Stimulated activated CD4-positive, alpha-beta T cell treated with anti-CD3 and anti-CD28 coated beads, Interleukin-2, amount 100 ng/mL, for 24 hours (primary cell): Measurements from ENCODE around the gene RNF166.

Experiments used
- DNase-seq, 2 donors: peaks; one replicate each; pipeline ENCODE4 v3.0.0-alpha.2; 2020

Gene RNF166

DNA sequence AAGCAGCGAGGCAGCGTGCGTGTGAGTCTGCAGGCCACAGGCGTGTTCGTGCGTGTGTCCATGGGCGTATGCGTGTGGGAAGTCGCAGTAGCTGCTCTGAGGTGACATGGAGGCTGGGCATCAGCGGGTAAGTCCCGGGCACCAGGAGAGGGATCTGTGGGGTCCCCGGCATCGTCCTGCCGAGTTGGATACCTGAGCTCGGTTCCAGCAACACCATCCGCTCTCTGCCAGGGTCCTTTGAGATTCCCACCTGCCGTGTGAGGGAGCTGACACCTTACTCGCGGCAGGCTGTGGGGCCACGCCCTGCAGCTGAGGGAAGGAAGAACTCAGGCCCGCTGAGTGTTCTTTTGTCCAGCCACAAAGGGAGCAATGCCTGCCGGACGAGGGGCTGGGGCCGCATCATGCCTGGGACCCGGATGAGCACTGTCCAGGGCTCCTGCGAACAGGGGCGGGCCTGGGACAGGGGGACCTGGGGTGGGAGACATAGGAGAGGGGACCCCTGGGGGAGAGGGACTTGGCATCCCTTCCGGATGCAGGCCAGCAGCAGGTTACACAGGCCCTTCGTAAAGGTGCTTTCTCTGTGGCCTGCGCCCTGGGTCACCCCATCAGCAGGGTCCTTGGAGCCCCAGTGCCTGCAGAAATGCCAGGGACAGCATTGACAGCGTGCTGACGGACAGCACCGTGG is 14.9 kb downstream of the RNF166 start:
- DNase-seq = no peak

DNA sequence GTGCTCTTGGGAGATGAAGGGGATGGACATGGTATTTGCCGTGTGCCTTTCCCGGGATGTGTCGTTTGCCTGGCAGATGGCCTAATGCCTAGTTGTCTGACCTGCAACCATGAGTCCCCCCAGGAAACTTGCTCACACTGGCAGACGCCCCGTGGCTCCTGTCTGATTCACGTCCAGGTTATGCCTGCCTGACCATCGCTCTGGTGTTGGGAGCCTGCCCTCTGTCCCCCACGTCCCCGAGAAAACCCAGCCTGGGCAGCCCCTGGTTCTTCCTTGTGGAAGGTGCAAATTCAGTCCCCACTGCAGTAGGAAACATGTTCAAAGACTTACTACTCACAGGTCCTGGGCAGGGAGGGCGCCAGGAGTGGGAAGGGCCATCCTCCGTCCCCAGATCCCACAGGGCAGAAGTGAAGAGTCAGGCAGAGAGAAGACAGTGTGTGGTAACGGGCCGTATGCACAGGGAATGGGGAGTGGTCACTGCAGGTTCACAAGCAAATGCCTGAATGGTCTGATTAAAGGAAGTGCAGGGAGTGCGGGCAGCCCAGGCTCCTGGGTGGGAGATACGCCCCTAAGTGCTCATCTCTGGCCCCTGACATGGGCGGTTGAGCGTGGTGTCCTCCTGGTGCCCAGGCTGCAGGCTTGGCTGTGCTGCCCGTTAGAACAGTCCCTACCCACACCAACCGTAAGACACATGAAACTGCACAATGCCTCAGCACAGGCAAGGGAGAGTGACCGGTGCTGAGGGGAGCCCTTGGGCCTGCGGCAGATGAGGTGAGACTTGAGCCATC is 15.7 kb downstream of the RNF166 start:
- DNase-seq = no peak

DNA sequence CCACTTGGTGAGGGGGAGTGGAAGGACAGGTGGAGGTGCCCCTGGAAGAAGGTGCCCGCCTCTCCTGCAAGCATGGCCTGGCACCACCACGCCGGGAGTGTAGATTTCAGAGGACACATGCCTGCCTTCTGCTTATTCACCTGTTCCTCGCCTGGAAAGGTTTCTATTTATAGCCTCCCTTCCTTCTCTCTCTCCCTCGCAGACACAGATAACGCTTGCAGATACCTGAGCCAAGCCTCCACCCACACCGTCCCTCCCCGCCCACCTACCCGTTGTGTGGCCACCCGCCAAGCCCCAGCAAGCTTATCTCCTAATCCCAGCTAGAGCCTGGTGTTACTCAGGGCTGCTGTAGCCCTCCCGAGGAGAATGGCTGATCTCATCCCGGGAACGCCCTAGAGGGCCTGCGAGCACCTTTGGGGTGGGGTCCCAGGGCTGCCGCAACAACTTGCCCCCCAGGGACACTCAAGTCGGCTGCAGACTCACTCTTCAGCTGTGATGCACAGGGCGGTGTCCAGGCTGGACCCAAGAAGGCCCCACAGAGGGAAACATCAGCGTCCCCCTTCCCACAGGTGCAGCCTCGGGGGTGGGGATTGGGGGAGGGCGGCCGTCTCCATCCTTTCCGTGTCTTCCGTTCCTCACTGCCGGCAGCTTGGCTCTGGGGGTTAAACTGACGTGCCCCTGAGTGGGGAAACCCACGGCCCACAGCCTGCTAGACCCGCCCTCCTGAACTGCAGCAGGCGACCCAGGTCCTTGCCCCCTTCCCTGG is 18.0 kb downstream of the RNF166 start:
- DNase-seq = no peak

DNA sequence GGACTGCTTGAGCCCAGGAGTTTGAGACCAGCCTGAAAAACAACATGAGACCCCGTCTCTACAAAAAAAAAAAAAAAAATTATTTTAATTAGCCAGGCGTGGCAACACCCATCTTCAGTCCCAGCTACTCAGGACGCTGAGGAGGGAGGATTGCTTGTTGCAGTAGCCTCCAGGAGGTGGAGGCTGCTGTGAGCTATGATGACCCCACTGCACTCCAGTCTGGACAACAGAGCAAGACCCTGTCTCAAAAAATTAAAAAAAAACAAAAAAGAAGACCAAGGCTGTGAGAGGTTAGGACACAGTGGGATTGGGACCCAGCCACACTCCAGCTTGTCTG is 18.6 kb downstream of the RNF166 start:
- DNase-seq = no peak

DNA sequence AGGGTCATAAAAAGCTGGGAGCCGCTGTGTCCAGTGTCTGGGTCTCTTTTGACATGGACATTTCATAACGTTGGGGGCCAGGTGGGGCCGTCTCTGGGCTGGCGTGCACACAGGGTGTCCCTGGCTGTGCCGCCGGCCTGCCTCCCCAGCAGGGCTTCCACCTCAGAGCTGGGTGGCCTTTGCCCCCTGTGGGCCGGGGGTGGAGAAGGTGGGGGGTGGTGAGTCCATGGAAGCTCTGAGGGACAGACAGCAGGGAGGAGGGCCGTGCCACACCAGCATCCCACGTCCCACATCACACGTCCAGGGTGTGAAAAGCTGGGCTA is 19.0 kb downstream of the RNF166 start:
- no peak for DNase-seq

DNA sequence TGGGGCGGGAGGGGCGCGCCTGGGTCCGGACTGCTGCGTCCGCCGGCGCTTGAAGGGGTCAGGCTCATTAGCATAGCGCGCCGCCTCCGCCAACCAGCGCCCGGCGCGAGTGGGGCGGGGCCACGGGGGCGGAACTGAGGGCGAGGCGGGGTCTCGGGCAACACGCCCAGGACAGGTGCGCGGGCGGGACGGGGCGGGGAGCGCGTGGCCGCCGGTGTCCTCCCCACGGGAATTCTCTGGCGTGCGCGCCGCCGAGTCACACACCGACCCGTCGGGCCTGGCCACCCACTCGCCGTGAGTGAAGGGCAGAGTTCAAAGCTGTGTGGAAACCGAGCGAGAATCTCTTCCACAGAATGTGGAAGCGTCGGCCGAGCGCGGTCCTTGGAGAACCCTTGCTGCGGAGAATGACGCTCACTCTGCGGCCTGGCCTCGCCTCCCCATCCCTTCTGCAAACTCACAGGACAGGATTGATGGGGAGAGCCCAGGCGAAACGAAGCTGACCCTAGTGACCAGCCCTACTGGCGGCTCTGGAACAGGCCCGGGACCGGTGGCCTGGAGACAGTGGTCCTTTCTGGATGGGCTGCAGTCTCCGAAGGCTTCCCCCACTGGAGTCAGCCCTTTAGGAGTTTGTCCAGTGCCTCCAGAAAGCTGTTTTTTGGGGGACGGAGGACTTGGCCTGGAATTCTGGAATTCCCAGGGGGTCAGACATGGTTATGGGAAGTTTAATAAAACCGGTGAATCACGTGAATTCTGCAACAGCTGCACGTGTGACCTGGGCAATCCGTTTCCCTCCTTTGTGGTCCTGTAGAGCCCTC is 19.6 kb downstream of the RNF166 start, which contains the start of gene SNAI3:
TSS of gene SNAI3 (minus strand) at position 69 of the 815 bp plus-strand sequence. CDS start 101 bp downstream, outside the sequence.
- DNase-seq = peak; percentile 87 to 91

DNA sequence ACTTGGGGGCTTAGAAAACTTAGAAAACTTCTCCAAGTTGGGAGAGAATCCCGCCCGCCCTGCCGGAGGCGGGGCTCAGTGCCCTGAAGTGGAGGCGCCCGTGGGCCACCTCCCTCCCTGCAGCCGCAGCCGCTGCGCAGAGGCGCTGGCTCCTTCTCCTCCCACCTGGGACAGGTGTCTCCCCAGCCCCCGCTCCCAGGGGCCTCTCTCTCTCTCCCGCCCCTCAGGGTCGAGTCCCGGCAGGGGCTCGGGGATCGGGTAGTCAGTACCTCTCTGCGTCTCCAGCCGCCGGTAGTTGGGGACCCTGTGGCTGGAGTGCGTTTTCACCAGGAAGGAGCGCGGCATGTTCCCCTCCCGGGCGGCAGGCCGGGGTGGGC is 20.2 kb downstream of the RNF166 start:
- DNase-seq = peak; percentile 49 to 50

DNA sequence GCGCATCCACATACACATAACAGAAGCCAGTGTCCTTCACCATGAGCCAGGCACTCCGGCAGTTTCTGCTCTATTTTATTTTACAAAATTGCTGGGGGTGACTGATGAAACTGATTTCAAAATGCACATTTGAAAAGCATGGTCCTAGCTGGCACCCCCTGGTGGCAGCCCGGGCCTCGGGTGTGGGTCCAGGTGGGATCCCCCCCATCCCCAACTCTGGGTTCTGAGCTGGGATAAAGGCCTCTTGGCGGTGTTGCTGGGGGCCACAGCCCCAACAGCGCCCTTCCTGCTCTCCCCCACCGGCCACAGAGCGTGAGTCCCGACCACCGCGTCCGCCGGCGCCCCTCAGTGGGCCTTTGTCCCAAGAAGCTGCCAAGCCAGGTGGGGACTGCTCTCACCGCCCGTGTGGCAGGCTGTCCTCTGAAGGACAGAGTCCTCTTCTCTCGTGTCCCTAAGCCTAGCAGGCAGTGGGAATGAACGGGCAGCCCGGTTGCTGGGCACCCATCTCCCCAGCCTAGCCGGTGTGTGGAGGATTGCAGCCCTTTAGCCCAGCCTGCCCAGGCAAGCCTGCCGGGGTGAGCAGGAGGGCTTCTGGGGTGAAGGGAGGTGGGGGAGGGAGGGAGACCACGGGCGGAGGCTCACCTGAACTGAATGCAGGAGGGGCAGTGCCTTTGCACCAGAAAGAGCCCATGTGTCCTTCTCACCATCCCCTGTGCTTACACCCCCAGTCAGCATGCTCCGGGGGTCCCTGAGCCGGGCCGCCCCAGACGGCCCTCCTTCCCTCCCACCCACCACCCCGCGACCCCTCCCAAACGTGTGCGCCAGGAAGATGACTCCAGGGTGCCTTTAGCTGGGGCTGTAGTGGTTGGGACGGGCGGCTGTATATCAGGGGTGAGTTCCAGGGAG is 20.8 kb downstream of the RNF166 start:
- peak; percentile 74 to 78 for DNase-seq

DNA sequence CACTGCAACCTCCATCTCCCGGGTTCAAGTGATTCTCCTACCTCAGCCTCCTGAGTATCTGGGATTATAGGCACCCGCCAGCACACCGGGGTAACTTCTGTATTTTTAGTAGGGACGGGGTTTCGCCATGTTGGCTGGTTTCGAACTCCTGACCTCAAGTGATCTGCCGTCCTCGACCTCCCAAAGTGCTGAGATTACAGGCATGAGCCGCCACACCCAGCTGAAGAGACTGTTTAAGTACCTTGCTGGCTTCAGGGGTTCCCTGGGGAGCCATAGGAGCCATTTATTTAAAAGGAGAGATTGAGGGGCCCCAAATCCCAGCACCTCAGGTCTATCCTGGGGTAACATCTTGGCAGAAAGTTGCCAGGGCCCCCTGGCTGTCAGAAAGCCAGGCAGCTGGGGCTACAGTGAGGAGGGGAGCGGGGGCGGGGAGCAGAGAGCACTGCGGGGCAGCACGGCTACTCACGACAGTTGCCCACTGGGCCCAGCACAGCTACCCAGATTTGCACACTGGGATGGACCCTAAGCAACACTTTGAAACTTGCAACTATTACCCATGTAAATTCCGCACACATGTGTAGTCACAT is 21.5 kb downstream of the RNF166 start:
- DNase-seq = no peak

DNA sequence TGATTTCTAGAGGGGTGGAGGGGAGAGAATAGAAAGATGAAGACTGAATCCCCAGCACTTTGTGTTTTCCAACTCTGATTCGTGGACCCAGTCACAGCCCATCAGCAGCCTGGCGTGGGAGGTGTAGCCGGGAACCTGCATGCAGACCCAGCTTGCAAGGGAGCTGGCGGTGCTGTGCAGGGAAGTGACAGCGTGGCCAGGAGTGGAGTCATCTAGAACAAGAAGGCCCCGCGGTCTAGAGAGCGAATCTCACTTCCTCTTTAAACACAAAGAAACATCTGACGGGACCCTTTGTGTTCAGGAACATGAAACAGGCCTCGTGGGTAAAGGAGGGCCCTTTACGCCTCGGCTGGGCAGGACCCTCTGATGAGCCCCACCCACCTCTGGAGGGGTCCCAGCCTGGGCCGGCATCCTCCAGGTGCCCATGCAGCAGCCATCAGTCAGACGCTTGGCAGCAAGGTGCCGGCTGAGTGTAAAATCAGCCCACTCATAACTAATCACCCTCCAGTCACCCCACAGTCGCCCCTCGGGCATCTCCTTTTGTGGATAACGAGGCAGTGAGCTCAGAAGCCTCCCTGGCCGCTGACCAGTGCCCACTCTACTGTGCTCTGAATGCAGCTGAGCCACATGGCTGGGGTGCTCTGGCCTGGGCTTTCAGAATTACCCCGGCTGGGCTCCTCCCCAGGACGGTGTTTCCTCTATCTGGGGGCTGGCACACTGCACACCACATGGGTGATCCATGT is 24.3 kb downstream of the RNF166 start:
- DNase-seq = peak; percentile 72 to 75

DNA sequence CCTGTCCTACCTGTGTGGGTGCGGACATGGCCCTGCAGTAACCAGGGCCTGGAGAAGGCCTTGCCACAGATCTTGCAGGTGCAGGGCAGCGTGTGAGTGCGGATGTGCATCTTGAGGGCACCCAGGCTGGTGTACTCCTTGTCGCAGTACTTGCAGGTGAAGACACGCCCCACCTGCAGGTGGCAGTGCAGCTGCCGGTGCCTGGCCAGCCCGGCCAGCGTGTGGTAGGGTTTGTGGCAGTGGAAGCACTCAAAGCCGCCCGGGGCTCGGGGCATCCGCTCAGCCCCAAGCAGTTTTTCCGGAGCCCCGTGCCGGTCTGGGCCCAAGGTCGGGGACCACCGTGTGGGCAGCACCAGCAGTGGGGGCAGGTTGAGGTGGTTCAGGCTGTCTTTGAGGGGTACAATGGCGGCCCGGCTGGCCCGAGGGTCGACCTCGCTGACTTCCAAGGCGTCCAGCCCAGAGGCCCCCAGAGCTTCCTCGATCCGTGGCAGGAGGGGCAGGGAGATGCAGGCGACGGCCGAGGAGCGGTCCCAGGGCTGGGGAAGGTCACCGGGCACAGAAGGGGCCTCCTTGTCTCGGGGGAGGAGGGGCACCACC is 25.0 kb downstream of the RNF166 start:
- peak; percentile 57 to 66 for DNase-seq

DNA sequence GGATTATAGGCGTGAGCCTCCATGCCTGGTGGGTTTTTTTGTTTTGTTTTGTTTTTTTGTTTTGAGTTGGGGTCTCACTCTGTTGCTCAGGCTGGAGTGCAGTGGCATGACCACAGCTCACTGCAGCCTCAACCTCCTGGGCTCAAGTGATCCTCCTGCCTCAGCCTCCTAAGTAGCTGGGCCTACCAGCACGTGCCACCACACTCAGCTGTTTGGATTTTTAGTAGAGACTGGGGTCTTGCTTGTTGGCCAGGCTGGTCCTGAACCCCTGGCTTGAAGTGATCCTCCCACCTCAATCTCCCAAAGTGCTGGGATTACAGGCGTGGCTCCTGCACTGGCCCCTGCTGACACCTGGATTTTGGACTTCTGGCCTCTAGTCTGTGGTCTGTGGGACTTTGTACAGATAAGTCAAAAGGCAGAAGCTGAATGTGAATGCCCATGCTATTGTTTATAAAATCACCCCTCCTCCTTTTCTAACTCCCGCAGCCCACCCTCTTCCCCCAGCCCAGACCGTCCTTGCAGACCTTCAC is 25.6 kb downstream of the RNF166 start:
- no peak for DNase-seq

DNA sequence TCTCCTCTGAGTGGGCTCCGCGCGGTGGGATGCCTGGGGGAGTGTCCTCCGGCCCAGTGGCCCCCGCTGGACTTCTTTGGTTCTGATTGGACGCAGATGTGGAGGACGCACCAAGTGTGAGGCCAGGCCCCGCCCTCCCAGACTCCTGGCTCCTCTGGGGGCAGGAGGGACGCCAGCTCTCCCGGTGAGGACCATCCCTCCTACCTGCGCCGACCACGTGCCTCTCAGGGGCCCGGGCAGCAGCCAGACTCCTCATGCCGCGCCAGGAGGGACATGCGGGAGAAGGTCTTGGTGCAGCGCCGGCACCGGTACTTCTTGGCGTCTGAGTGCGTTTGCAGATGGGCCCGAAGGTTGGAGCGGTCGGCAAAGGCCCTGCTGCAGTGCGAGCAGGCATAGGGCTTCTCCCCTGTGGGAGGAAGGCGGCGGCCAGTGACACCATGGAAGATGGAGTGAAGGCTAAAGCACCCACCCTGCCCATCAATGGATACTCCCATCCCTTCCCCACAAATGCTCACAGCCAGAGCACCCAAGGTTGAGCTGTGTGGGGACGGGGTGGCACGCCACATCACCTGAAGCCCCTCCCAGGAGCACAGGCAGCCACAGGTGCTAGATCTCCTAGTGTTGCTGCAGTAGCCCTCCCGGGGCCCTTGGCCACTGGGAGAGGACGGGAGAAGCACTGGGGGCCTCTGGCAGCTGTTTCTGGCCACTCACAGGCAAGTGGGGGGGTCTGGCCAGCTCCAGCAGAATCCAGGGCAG is 27.8 kb downstream of the RNF166 start:
- DNase-seq = no peak

DNA sequence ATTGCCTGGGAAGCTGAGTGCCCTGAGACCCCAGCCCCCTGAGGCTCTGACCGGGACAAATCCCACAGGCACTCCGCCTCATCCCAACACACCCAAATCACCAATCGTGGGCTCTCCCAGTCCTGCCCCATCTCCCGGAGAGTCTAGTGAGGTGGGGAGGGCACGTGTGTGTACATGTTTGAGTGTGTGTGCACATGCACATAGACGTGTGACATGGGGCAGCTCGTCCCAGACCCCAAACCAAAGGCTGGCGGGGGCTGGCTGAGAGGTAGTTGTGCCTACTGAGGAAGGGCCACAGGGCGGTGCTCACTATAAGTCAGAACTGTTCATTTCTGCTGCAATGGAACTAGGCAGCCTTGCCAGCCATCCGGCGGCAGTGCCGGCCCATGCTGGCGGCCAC is 28.5 kb downstream of the RNF166 start:
- no peak for DNase-seq

DNA sequence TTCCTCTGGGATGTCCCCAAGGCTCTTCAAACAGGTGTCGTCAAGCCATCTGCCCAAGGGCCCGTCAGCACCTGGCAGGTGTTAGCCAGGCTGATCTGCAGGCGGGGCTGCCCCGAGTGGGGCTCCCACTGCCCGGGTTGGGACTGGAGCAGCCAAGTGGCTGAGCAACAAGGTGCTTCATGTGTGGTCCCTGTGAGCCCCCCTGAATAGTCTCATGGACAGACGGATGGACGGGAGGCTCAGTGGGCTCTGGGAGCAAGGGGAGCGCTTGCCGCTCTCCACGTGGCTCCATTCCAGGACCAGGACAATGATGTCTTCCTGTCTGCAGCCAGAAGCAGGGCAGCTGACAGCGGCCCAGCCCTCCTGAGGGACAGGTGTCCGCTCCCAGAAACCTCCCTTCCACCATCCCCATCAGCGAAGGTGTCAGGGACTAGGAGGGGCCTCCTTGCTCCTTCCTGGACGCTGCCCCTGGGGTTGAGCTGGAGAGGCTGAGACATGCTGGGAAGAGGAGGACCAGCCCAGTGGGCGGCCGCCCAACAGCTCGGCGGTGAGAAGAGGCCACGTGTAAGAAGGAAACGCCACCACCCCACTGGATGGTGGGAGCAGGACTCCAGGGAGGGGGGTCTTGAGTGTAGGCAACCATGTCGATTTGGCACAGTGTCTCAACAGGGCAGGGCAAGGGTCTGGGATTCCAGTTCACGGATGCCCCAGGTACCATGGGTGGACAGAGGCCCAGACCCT is 29.5 kb downstream of the RNF166 start:
- no peak for DNase-seq

DNA sequence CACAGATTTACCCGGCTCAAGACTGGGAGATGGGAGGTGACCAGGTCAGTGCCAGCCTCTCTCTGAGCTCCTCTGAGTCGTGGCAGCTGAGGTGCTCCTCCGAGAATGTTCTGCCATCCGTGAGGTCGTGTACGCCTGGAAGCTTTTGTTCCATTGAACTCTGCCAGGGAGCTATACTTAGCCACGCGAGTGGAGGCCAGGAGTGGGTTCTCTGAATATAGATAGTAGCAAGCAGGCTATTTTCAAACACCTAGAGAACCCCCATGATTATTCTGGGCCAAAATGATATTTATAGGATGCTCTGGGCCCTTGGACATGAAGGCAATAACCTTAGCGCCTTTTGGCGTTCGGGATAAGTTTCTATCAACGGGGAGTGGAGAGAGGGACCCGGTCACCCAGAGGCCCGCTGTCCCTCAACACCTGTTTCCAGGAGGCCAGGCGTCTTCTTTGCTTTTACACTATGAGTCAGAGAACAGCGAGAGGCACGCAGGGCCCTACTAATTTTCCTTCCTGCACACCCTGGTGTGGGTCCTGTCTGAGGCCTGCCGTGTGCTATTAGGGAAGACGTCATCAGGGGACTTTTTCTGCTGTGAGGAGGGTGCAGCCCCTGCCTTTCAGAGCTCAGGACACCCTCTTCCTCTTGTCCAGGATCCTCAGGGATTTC is 32.4 kb downstream of the RNF166 start:
- DNase-seq = no peak

DNA sequence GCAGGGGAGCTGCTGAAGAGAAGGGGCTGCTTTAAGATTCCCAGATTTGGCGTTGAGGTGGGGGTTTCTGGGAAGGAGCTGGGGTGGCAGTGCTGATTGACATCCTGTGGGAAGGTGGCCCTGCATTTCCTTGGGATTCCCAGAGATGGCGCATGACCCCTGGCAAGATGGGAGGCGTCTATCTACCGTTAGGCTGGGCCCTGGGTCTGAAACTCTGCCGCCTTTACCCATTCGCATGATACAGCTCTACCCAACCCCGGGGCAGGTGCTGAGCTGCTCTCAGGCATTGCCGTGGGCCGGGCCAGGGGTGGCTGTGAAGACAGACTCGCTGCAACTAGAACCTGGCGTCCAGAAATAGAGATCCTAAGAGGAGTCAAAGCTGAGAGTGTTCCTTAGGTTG is 33.4 kb downstream of the RNF166 start:
- no peak for DNase-seq

DNA sequence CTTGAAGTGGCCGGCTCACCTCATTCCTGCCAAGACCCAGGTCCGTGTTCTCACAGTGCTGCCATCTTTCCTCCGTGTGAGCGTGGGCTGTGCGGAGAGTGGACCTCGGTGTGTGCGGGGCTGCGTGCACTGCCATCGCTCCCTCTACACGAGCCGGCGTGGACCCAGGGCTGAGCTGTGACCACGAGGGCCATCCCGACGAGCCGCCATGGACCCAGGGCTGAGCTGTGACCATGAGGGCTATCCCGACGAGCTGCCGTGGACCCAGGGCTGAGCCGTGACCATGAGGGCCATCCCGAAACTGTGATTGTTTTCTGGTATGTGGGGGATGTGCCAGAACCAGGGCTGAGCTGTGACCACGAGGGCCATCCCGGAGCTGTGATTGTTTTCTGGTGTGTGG is 34.4 kb downstream of the RNF166 start:
- DNase-seq = no peak
